SU-DHL-6 (cell line): ENCODE measurements around the gene CELA2B.
"Not testable (repeated sequence)": the region's sequence is repeated elsewhere in the genome, so short reads cannot be mapped to it uniquely, and the experiment has no call there.

Experiments
- H2AFZ ChIP-seq: fragments of 200-600 bp; sonication (generic); 2 replicates; pipeline ENCODE4 v1.6.1; 2014; ENCODE audit warnings: low read depth, mild to moderate bottlenecking, moderate library complexity, mixed read lengths, antibody characterized with exemption, low read length; ENCODE audit not compliant: severe bottlenecking
- H3F3A ChIP-seq: fragments of 200-600 bp; shearing (Covaris generic); 2 replicates; pipeline ENCODE4 v1.6.0; 2016; ENCODE audit warnings: antibody characterized with exemption, mild to moderate bottlenecking; ENCODE audit not compliant: insufficient read depth
- H3K27ac ChIP-seq: fragments of 200-600 bp; sonication (generic); 2 replicates; pipeline ENCODE4 v1.5.1; 2016; ENCODE audit warnings: low read depth, mild to moderate bottlenecking, low read length, moderate library complexity, mixed read lengths
- H3K27me3 ChIP-seq: fragments of 200-600 bp; sonication (generic), shearing (Covaris generic); 2 replicates; pipeline ENCODE4 v1.6.0; 2014; ENCODE audit warnings: mild to moderate bottlenecking, low read length
- H3K36me3 ChIP-seq: fragments of 200-600 bp; sonication (generic); 2 replicates; pipeline ENCODE4 v1.6.1; 2014; ENCODE audit warnings: mild to moderate bottlenecking, low read length, mixed read lengths
- H3K4me2 ChIP-seq: fragments of 300-600, 200-600 bp; shearing (Covaris generic), sonication (generic); 2 replicates; pipeline ENCODE4 v1.6.0; 2014; ENCODE audit warnings: low read length, low read depth, mild to moderate bottlenecking; ENCODE audit not compliant: poor library complexity, severe bottlenecking
- H3K4me3 ChIP-seq: fragments of 200-600 bp; sonication (generic); 2 replicates; pipeline ENCODE4 v1.5.1; 2014; ENCODE audit warnings: antibody characterized with exemption, low read length, mild to moderate bottlenecking, mixed read lengths; ENCODE audit not compliant: insufficient read depth, poor library complexity, severe bottlenecking
- H3K79me2 ChIP-seq: fragments of 200-600 bp; sonication (generic); 2 replicates; pipeline ENCODE4 v1.6.1; 2014; ENCODE audit warnings: mild to moderate bottlenecking, low read length, moderate library complexity; ENCODE audit not compliant: insufficient read depth
- H3K9ac ChIP-seq: fragments of 200-600 bp; sonication (generic); 2 replicates; pipeline ENCODE4 v1.7.0; 2014; ENCODE audit warnings: mild to moderate bottlenecking, low read length
- H3K9me2 ChIP-seq: fragments of 200-600 bp; sonication (generic); replicated peaks from 2 replicates; pipeline ENCODE4 v1.6.1; 2014; ENCODE audit warnings: low read length; ENCODE audit not compliant: insufficient read depth
- H3K9me3 ChIP-seq: fragments of 200-600 bp; sonication (generic); 2 replicates; pipeline ENCODE4 v1.6.1; 2014; ENCODE audit warnings: low read length, mixed read lengths; ENCODE audit not compliant: insufficient read depth
- H4K20me1 ChIP-seq: fragments of 200-600 bp; sonication (generic); 2 replicates; pipeline ENCODE4 v1.6.1; 2014; ENCODE audit warnings: low read depth, mild to moderate bottlenecking, antibody characterized with exemption, low read length, moderate library complexity, mixed read lengths
- EZH2phosphoT487 ChIP-seq: fragments of 200-600 bp; sonication (generic), shearing (Covaris generic); conservative IDR thresholded peaks from 2 replicates; pipeline ENCODE4 v1.6.1; 2018; ENCODE audit warnings: mild to moderate bottlenecking, antibody characterized with exemption, low read length, moderate library complexity, mixed read lengths
- TF ChIP-seq, protein P1 (sequence below): fragments of 200-600 bp; sonication (generic); IDR thresholded peaks from one replicate; pipeline ENCODE4 v1.5.1; 2017; ENCODE audit warnings: antibody characterized with exemption, mild to moderate bottlenecking, low read length, moderate library complexity; ENCODE audit not compliant: insufficient read depth, poor library complexity, severe bottlenecking

CELA2B gene

DNA sequence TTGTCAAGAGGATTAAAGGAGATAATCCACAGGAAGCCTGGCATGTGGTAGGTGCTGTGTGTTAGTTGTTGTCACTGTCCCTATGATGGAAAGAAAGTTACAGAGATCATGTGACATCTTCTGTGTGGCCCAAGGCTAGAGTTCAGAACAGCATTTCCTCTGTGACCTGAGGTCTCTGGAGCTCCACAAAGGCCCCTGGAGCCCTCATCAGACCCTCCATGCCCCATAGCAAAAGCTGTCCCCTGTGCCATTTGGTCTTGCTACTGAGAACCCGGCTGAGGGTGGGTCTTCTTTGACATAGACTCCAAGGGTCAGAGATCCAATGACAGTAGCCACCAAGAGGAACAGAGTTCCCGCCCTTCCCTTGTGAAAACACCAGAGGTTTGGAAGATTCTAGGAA, 8.1 kb downstream of the CELA2B start:
- Histone ChIP-seq H3K9me3 (no peaks in the 10 kb centered on the region), H3K9ac (no peak overlapping the region)

DNA sequence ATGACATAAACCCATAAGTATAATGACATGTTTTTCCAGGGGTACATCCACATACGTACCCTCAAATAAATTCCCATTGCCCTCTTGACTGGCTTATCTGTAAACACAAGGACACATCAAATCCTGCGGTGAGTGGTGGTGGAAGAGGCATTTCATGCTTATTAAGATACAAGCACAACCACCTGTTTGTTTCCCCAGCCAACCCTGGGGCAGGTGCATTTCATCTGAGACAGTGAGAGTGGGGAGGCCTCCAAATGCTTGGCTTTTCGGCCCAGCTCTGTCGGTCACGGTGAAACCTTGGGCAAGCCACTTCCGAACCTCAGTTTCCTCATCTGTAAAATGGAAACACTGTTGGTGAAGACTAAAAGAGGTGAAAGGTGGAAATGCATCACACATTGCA, 8.5 kb downstream of the CELA2B start:
- H3F3A ChIP-seq, H2AFZ ChIP-seq, H3K4me3 ChIP-seq, H3K9ac ChIP-seq, H3K79me2 ChIP-seq, H3K36me3 ChIP-seq, H3K4me2 ChIP-seq, H3K9me2 ChIP-seq, H3K27ac ChIP-seq, H3K9me3 ChIP-seq, H3K27me3 ChIP-seq, H4K20me1 ChIP-seq: not testable (repeated sequence)

More for the DNA sequence above, 8.1 kb downstream of the CELA2B start:
- H2AFZ ChIP-seq, result no peak overlapping the region
- no peaks in the 10 kb centered on the region for H4K20me1 ChIP-seq
- no peak overlapping the region for H3K4me2 ChIP-seq
- no peaks in the 10 kb centered on the region for H3K36me3 ChIP-seq
- no peak overlapping the region for H3K27ac ChIP-seq
- H3K9me2 ChIP-seq, result no peaks in the 10 kb centered on the region
- no peak overlapping the region for H3K4me3 ChIP-seq
- no peaks in the 10 kb centered on the region for H3K27me3 ChIP-seq
- H3K79me2 ChIP-seq, result no peaks in the 10 kb centered on the region
- no peaks in the 10 kb centered on the region for H3F3A ChIP-seq
- no peak for TF ChIP-seq EZH2phosphoT487
- TF ChIP-seq, protein P1, sequence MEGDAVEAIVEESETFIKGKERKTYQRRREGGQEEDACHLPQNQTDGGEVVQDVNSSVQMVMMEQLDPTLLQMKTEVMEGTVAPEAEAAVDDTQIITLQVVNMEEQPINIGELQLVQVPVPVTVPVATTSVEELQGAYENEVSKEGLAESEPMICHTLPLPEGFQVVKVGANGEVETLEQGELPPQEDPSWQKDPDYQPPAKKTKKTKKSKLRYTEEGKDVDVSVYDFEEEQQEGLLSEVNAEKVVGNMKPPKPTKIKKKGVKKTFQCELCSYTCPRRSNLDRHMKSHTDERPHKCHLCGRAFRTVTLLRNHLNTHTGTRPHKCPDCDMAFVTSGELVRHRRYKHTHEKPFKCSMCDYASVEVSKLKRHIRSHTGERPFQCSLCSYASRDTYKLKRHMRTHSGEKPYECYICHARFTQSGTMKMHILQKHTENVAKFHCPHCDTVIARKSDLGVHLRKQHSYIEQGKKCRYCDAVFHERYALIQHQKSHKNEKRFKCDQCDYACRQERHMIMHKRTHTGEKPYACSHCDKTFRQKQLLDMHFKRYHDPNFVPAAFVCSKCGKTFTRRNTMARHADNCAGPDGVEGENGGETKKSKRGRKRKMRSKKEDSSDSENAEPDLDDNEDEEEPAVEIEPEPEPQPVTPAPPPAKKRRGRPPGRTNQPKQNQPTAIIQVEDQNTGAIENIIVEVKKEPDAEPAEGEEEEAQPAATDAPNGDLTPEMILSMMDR, result no peak

DNA sequence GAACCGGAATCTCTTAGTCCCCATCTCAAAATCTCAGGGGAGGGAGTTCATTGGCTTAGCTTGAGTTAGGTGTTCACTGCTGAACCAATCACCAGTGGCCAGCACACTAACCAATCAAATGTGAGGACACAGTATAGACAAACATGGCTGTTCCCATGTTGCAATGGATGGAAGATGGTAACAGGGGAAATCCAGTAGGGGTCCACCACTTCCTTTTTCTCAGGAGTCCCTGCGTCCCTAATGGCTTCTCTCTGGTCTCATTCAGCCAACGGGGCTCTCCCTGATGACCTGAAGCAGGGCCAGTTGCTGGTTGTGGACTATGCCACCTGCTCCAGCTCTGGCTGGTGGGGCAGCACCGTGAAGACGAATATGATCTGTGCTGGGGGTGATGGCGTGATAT, 9.7 kb downstream of the CELA2B start:
- no peak overlapping the region for H3K27ac ChIP-seq

DNA sequence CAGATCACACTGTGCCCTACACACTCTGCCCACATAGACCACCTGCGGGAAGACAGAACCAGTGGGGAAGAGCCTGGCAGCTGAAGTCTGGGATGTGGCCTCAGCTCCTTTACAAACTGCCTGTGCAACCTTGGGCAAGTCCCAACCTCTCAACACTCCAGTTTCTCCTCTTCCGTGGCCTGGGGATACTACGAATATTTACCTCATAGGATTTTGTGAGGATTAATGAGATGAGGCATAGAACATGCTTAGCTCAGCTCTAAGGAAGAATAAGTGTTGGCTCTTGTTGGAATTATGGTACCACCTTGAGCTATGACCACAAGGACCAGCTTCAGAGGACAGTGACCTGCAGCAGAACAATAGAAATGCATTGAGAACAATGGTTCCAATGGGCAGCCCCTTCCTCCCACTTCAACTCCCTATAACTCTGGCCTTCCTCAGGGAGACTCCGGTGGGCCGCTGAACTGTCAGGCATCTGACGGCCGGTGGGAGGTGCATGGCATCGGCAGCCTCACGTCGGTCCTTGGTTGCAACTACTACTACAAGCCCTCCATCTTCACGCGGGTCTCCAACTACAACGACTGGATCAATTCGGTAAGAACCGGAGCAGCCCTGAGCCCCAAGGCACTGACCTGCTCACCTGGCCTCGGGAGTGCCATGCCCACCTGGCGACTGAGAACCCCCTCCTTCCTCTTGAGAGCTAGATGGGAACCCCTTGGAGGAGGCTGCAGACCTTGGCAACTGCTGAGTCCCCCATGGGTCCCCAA, 11.1 kb downstream of the CELA2B start:
- not testable (repeated sequence) for H2AFZ ChIP-seq, H3K9ac ChIP-seq, H3K27ac ChIP-seq, H3K9me3 ChIP-seq, H3K79me2 ChIP-seq, H3F3A ChIP-seq, H3K27me3 ChIP-seq, H3K9me2 ChIP-seq, H3K4me3 ChIP-seq, H3K36me3 ChIP-seq, H4K20me1 ChIP-seq, H3K4me2 ChIP-seq

More for the DNA sequence above, 9.7 kb downstream of the CELA2B start:
- H3K79me2 ChIP-seq, result no peaks in the 10 kb centered on the region
- H3K4me2 ChIP-seq, result no peak overlapping the region
- TF ChIP-seq, protein P1, result no peak
- no peak for TF ChIP-seq EZH2phosphoT487
- H4K20me1 ChIP-seq, result no peaks in the 10 kb centered on the region
- no peaks in the 10 kb centered on the region for H3F3A ChIP-seq
- H3K36me3 ChIP-seq, result no peaks in the 10 kb centered on the region
- H3K27me3 ChIP-seq, result no peaks in the 10 kb centered on the region
- H3K9me3 ChIP-seq, result no peaks in the 10 kb centered on the region
- H2AFZ ChIP-seq, result no peak overlapping the region
- no peaks in the 10 kb centered on the region for H3K9me2 ChIP-seq
- no peak overlapping the region for H3K9ac ChIP-seq
- H3K4me3 ChIP-seq, result no peak overlapping the region
